IPS-15b (cell line): ENCODE results near the gene BDH1.
"Not testable (repeated sequence)": the region's sequence is repeated elsewhere in the genome, so short reads cannot be mapped to it uniquely, and the experiment has no call there.

Source experiments
- H3K27me3 ChIP-seq: one replicate; pipeline ENCODE4 v1.6.1; 2013; ENCODE audit warnings: low read length; ENCODE audit not compliant: control insufficient read depth, insufficient read depth
- H3K36me3 ChIP-seq: one replicate; pipeline ENCODE4 v1.6.1; 2013; ENCODE audit warnings: low read length; ENCODE audit not compliant: control insufficient read depth, insufficient read depth
- H3K4me1 ChIP-seq: one replicate; pipeline ENCODE4 v1.6.1; 2013; ENCODE audit warnings: mild to moderate bottlenecking, low read length; ENCODE audit not compliant: control insufficient read depth, insufficient read depth
- H3K4me3 ChIP-seq: one replicate; pipeline ENCODE4 v1.5.1; 2013; ENCODE audit warnings: low read depth, low read length
- H3K9ac ChIP-seq: one replicate; pipeline ENCODE4 v1.6.1; 2013; ENCODE audit warnings: low read depth, mild to moderate bottlenecking, low read length
- H3K9me3 ChIP-seq: one replicate; pipeline ENCODE4 v1.6.1; 2013; ENCODE audit warnings: mild to moderate bottlenecking, low read length; ENCODE audit not compliant: control insufficient read depth, insufficient read depth

The BDH1 gene

GRCh38 chr3:197523526-197523925 lies 32.2 kb downstream of the BDH1 start:
- Histone ChIP-seq H3K9me3 (no peaks in the 10 kb centered on the region), H3K36me3 (no peaks in the 10 kb centered on the region), H3K4me1 (peaks cover 5% of the 10 kb centered on the region), H3K4me3 (no peak overlapping the region), H3K27me3 (no peaks in the 10 kb centered on the region), H3K9ac (peak overlapping the region; percentile 2)

- H3K27me3 ChIP-seq, result no peaks in the 10 kb centered on the region
- H3K4me1 ChIP-seq, result peaks cover 5% of the 10 kb centered on the region
- no peak overlapping the region for H3K4me3 ChIP-seq
- H3K9ac ChIP-seq, result no peak overlapping the region
- no peaks in the 10 kb centered on the region for H3K9me3 ChIP-seq
- no peaks in the 10 kb centered on the region for H3K36me3 ChIP-seq
Observed at GRCh38 chr3:197522881-197523441, 32.8 kb downstream of the BDH1 start.

GRCh38 chr3:197522183-197522715 lies 33.5 kb downstream of the BDH1 start:
- Histone ChIP-seq H3K4me1 (peaks cover 5% of the 10 kb centered on the region), H3K27me3 (no peaks in the 10 kb centered on the region), H3K4me3 (no peak overlapping the region), H3K36me3 (no peaks in the 10 kb centered on the region), H3K9me3 (no peaks in the 10 kb centered on the region), H3K9ac (no peak overlapping the region)

- Histone ChIP-seq H3K36me3 (no peaks in the 10 kb centered on the region), H3K9ac (no peak overlapping the region), H3K4me3 (no peak overlapping the region), H3K9me3 (no peaks in the 10 kb centered on the region), H3K27me3 (no peaks in the 10 kb centered on the region), H3K4me1 (peaks cover 5% of the 10 kb centered on the region)
Observed at GRCh38 chr3:197521277-197522182, 34.2 kb downstream of the BDH1 start.

GRCh38 chr3:197520311-197521276 lies 35.2 kb downstream of the BDH1 start:
- Histone ChIP-seq H3K4me3 (no peak overlapping the region), H3K9me3 (no peaks in the 10 kb centered on the region), H3K36me3 (no peaks in the 10 kb centered on the region), H3K9ac (no peak overlapping the region), H3K27me3 (no peaks in the 10 kb centered on the region), H3K4me1 (peaks cover 5% of the 10 kb centered on the region)

GRCh38 chr3:197519801-197520211 lies 36.0 kb downstream of the BDH1 start:
- Histone ChIP-seq H3K9ac (no peak overlapping the region), H3K4me3 (no peak overlapping the region), H3K27me3 (no peaks in the 10 kb centered on the region), H3K36me3 (no peaks in the 10 kb centered on the region), H3K9me3 (no peaks in the 10 kb centered on the region), H3K4me1 (peaks cover 5% of the 10 kb centered on the region)

- H3K36me3 ChIP-seq, result peaks cover 4% of the 10 kb centered on the region
- H3K9ac ChIP-seq, result no peak overlapping the region
- H3K4me1 ChIP-seq, result peaks cover 5% of the 10 kb centered on the region
- no peak overlapping the region for H3K4me3 ChIP-seq
- no peaks in the 10 kb centered on the region for H3K27me3 ChIP-seq
- no peaks in the 10 kb centered on the region for H3K9me3 ChIP-seq
Observed at GRCh38 chr3:197518881-197519421, 36.8 kb downstream of the BDH1 start.

GRCh38 chr3:197517922-197518683 lies 37.7 kb downstream of the BDH1 start:
- H3K4me1 ChIP-seq, H3K9ac ChIP-seq: not testable (repeated sequence)

GRCh38 chr3:197516890-197517606 lies 38.7 kb downstream of the BDH1 start:
- H3K9me3 ChIP-seq, H3K36me3 ChIP-seq, H3K9ac ChIP-seq, H3K27me3 ChIP-seq, H3K4me1 ChIP-seq, H3K4me3 ChIP-seq: not testable (repeated sequence)

More at GRCh38 chr3:197517922-197518683, 37.7 kb downstream of the BDH1 start:
- H3K4me3 ChIP-seq, H3K27me3 ChIP-seq, H3K36me3 ChIP-seq, H3K9me3 ChIP-seq: not testable (repeated sequence)

GRCh38 chr3:197516517-197516889 lies 39.3 kb downstream of the BDH1 start:
- Histone ChIP-seq H3K27me3 (no peaks in the 10 kb centered on the region), H3K9me3 (no peaks in the 10 kb centered on the region), H3K9ac (no peak overlapping the region), H3K36me3 (peaks cover 4% of the 10 kb centered on the region), H3K4me3 (no peak overlapping the region), H3K4me1 (peaks cover 3% of the 10 kb centered on the region)
